Neural crest cell (in vitro differentiated cells): ENCODE data around the gene KBTBD12. TPM values are rescaled to one million over a fixed set of nuclear protein-coding genes. Genes with fewer than 3 reads are reported as not detected.

Experiments
- DNase-seq: peaks from one replicate; pipeline ENCODE4 v3.0.0; 2021; ENCODE audit warnings: low read depth, mixed read lengths, low spot score
- H3K27ac Mint-ChIP-seq: one replicate; pipeline ENCODE4 v1.8.0; 2021; ENCODE audit warnings: mild to moderate bottlenecking, mixed read lengths; ENCODE audit not compliant: unreplicated experiment
- H3K27me3 Mint-ChIP-seq: 2 replicates; pipeline ENCODE4 v1.8.0; 2021; ENCODE audit warnings: low read depth, mild to moderate bottlenecking, mixed read lengths
- H3K36me3 Mint-ChIP-seq: 2 replicates; pipeline ENCODE4 v1.8.0; 2021; ENCODE audit warnings: low read depth, mild to moderate bottlenecking, mixed read lengths
- H3K4me1 Mint-ChIP-seq: 2 replicates; pipeline ENCODE4 v1.8.0; 2021; ENCODE audit warnings: mixed read lengths
- H3K4me3 Mint-ChIP-seq: one replicate; pipeline ENCODE4 v1.8.0; 2021; ENCODE audit warnings: mild to moderate bottlenecking, mixed read lengths
- H3K9me3 Mint-ChIP-seq: 2 replicates; pipeline ENCODE4 v1.8.0; 2021; ENCODE audit warnings: mixed read lengths
- CTCF ChIP-seq: fragments of 200-600 bp; sonication (generic); conservative IDR thresholded peaks from 2 replicates; pipeline ENCODE4 v1.5.0; 2021; ENCODE audit warnings: antibody characterized with exemption, mild to moderate bottlenecking
- total RNA-seq: library from RNA; stranded (reverse); gene quantifications from 2 replicates; pipeline ENCODE4 v1.2.1, GENCODE V29; 2021

Gene KBTBD12
- total RNA-seq, 1 donor from 2014 or later, result not detected

DNA sequence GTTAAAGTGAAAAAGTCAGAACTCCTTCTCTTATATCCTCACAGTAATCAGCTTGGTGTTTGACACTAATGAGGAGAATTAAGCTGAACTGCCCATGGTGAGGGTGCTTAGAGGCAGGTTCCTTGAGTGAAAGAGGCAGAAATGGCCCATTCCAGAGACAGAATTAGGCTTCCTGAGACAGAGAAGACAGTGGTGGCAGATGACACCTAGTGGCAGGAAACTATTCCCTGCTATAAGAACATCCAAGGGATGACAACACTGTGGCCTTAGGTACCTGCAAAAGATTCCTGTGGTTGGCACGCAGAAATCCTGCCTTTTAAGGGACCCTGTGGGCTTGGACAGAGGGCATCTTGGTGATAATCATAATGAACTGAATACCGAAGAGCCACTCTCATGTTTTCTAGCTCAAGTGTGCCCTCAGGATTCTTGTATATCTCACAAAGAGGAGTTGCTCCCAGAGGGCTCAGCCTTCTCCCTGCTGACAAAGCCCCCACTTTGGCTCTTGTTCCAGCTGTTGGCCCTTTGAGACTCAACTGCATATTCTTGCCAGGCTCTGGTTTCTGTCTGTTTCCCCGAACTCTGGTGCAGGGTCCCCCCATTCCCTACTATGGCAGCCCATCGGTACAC lies 56.0 kb downstream of the KBTBD12 start:
- H3K4me3 Mint-ChIP-seq, result no peak overlapping the region
- no peaks in the 10 kb centered on the region for H3K9me3 Mint-ChIP-seq
- TF ChIP-seq CTCF, result peak; percentile 80
- no peak overlapping the region for H3K27ac Mint-ChIP-seq
- H3K36me3 Mint-ChIP-seq, result no peaks in the 10 kb centered on the region
- H3K27me3 Mint-ChIP-seq, result peaks cover 28% of the 10 kb centered on the region
- no peak for DNase-seq
- peaks cover 4% of the 10 kb centered on the region for H3K4me1 Mint-ChIP-seq

GRCh38 chr3:127974226-127974625 lies 59.2 kb downstream of the KBTBD12 start:
- H3K9me3 Mint-ChIP-seq, result no peaks in the 10 kb centered on the region
- no peak overlapping the region for H3K27ac Mint-ChIP-seq
- no peak for TF ChIP-seq CTCF
- H3K27me3 Mint-ChIP-seq, result peaks cover 40% of the 10 kb centered on the region
- no peak for DNase-seq
- H3K4me1 Mint-ChIP-seq, result no peaks in the 10 kb centered on the region
- no peak overlapping the region for H3K4me3 Mint-ChIP-seq
- no peaks in the 10 kb centered on the region for H3K36me3 Mint-ChIP-seq

GRCh38 chr3:127975153-127976029 lies 60.4 kb downstream of the KBTBD12 start:
- DNase-seq, result no peak
- no peak for TF ChIP-seq CTCF
- Mint-ChIP-seq H3K27me3 (peaks cover 40% of the 10 kb centered on the region), H3K4me1 (no peaks in the 10 kb centered on the region), H3K9me3 (peaks cover 5% of the 10 kb centered on the region), H3K4me3 (no peak overlapping the region), H3K27ac (no peak overlapping the region), H3K36me3 (no peaks in the 10 kb centered on the region)

- Mint-ChIP-seq H3K9me3 (peaks cover 10% of the 10 kb centered on the region), H3K4me3 (no peak overlapping the region), H3K27ac (no peak overlapping the region), H3K4me1 (no peaks in the 10 kb centered on the region), H3K27me3 (peaks cover 25% of the 10 kb centered on the region), H3K36me3 (no peaks in the 10 kb centered on the region)
- TF ChIP-seq CTCF, result no peak
- no peak for DNase-seq
Observed at GRCh38 chr3:127978636-127979035, 63.6 kb downstream of the KBTBD12 start.

DNA sequence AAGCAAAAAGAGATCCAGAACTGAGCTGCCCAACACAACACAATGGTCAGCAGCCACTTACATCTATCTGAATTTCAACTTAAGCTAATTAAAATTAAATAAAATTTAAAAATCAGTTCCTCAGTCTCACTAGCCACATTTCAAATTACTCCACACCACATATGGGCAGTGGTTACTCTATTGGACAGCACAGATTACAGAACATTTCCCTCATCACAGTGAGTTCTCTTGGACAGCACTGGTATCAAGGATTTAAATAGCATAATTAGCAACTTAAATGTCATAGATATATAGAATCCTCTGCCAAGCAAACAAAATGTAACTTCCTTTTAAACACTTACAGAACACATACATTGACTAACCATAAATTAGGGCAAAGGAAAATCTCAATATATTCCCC lies 64.4 kb downstream of the KBTBD12 start:
- Mint-ChIP-seq H3K4me1 (no peaks in the 10 kb centered on the region), H3K4me3 (no peak overlapping the region), H3K27ac (no peak overlapping the region), H3K36me3 (no peaks in the 10 kb centered on the region), H3K9me3 (peaks cover 10% of the 10 kb centered on the region), H3K27me3 (peaks cover 19% of the 10 kb centered on the region)
- DNase-seq, result no peak
- TF ChIP-seq CTCF, result no peak
